ENCODE data around the gene OPN4. TPM values are rescaled to one million over a fixed set of nuclear protein-coding genes. Genes with fewer than 3 reads are reported as not detected.
"Not testable (repeated sequence)": the region's sequence is repeated elsewhere in the genome, so short reads cannot be mapped to it uniquely, and the experiment has no call there.

Gene OPN4, protein sequence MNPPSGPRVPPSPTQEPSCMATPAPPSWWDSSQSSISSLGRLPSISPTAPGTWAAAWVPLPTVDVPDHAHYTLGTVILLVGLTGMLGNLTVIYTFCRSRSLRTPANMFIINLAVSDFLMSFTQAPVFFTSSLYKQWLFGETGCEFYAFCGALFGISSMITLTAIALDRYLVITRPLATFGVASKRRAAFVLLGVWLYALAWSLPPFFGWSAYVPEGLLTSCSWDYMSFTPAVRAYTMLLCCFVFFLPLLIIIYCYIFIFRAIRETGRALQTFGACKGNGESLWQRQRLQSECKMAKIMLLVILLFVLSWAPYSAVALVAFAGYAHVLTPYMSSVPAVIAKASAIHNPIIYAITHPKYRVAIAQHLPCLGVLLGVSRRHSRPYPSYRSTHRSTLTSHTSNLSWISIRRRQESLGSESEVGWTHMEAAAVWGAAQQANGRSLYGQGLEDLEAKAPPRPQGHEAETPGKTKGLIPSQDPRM
- not detected for total RNA-seq

DNA sequence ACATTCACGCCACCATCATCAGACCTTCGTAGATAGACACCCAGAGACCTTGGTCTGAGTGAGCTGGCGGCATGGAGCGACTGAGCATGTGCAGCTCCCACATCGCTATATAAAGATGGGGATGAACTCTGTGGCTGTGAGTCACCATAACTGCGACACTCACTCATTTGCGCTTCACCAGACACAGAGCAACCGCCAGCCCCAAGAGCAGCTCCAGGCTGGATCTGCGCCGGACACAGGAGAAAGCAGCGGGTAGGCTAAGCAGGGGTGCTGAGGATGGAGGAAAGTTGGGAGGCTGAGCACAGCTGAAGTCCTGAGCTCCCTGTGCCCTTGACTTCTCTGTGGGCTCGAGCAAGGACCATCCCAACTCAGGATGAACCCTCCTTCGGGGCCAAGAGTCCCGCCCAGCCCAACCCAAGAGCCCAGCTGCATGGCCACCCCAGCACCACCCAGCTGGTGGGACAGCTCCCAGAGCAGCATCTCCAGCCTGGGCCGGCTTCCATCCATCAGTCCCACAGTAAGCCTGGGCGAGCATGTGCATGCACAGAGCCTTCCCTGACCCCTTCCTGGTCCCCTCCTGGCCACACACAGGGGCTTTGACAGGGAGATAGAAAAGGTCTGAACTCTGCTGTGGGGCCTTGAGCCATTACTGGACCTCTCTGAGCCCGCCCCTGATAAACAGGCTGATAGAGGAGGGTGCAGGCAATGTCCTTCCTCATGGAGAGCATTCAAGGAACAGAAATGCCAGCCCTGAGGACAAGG lies at the start of gene OPN4:
OPN4 (plus strand) TSS at position 137 of the 762 bp plus-strand sequence; CDS start at position 374, 237 bp downstream.
- H3K36me3 Mint-ChIP-seq: no peaks in the 10 kb centered on the region
- H3K27me3 Mint-ChIP-seq: no peaks in the 10 kb centered on the region
- CTCF ChIA-PET: no interaction called here
- no peak within 1 kb of the TSS for H3K4me3 Mint-ChIP-seq
- DNase-seq (no peak), ATAC-seq (no peak)
- no peak within 1 kb of the TSS for H3K27ac Mint-ChIP-seq
- no peaks in the 10 kb centered on the region for H3K4me1 Mint-ChIP-seq
- no peaks in the 10 kb centered on the region for H3K9me3 Mint-ChIP-seq (ENCODE audit: low read depth)

DNA sequence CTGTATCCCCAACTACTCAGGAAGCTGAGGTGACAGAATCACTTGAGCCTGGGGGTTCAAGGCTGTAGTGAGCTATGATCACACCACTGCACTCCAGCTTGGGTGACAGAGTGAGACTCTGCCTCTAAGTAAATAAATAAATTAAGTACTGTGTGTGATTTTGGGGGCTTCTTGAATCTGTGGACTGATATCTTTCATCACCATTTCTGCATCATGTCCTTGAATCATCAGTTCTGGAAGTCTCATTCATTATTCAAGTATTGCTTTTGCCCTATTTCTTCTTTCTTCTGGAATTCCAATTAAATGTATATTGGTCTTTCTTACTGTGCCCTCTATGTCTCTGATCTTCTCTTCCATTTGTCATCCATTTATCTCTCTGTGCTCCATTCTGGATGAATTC lies 46.7 kb upstream of the OPN4 start:
- Mint-ChIP-seq H3K27ac (no peak overlapping the region), H3K4me1 (no peaks in the 10 kb centered on the region), H3K4me3 (no peak overlapping the region), H3K9me3 (ENCODE audit: low read depth) (no peaks in the 10 kb centered on the region), H3K27me3 (peaks cover 20% of the 10 kb centered on the region), H3K36me3 (no peaks in the 10 kb centered on the region)
- CTCF ChIA-PET: no interaction called here
- DNase-seq (no peak), ATAC-seq (no peak)

DNA sequence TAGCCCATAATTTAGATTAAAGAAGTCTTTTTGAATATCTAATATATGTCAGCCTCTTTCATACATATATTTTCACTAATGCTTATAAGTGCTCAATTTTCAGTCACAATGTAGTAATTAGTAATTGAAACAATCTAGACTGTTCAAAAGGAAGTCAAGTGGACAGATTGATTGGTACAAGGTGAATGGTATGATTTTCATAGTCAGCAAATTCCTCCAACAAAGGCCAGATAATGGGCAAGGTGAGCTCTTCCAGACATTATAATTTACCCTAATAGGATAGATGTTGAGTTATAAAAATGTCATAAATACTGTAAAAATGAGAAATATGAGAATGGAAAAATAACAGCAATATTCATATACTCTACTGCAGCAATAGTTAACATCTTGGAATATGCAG lies 44.4 kb upstream of the OPN4 start:
- Mint-ChIP-seq H3K27ac (no peak overlapping the region), H3K36me3 (no peaks in the 10 kb centered on the region), H3K9me3 (ENCODE audit: low read depth) (no peaks in the 10 kb centered on the region), H3K4me3 (no peak overlapping the region), H3K4me1 (no peaks in the 10 kb centered on the region), H3K27me3 (peaks cover 16% of the 10 kb centered on the region)
- DNase-seq (no peak), ATAC-seq (no peak)
- CTCF ChIA-PET: no interaction called here

DNA sequence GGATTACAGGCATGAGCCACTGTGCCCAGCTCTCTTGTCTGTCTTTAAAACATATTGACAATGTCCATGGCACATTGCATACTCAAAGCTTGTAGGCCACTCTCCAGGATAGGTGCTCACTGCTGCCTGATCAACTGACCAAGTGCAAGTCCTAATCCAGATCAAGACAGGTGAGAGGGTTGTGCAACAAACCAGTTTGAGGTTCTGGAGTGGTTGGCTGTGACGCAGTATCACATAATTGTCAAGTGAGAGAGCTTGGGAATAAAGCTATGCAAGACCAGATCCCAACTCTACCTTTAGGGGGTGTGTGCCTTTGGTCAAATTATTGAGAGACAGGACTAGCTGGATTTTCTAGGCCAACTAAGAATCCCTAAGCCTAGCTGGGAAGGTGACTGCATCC lies 43.0 kb upstream of the OPN4 start:
- CTCF ChIA-PET: interaction anchor here (1.4 kb wide), 1 partner anchor 26 kb away, joined by 4 read pairs; no protein-coding TSS in a partner anchor
- H3K9me3 Mint-ChIP-seq (ENCODE audit: low read depth): peaks cover 2% of the 10 kb centered on the region
- no peaks in the 10 kb centered on the region for H3K36me3 Mint-ChIP-seq
- H3K4me3 Mint-ChIP-seq: no peak overlapping the region
- H3K4me1 Mint-ChIP-seq: no peaks in the 10 kb centered on the region
- H3K27me3 Mint-ChIP-seq: peaks cover 16% of the 10 kb centered on the region
- DNase-seq (no peak), ATAC-seq (no peak)
- no peak overlapping the region for H3K27ac Mint-ChIP-seq

DNA sequence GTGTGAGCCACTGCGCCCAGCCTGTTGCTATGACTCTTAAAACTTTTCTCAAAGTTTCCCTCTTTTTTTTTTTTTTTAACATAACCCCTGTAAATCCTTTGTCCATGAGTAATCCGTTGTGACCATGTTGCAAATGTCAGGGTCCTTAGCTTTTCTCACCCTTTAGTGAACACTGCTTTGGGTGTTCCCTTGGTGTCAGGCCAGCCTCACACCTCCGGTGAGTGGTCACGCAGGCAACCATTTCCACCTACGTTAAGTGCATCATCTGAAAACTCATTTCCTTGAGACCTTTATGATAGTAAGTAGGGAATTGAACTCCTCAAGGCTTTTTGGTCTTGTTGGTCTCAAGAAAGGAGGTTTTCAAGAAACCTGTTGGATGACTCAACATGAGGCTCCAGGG lies 41.3 kb upstream of the OPN4 start:
- Mint-ChIP-seq H3K4me1 (no peaks in the 10 kb centered on the region), H3K4me3 (no peak overlapping the region), H3K9me3 (ENCODE audit: low read depth) (peaks cover 4% of the 10 kb centered on the region), H3K27ac (no peak overlapping the region), H3K36me3 (peaks cover 1% of the 10 kb centered on the region), H3K27me3 (peaks cover 12% of the 10 kb centered on the region)
- DNase-seq: no peak
- CTCF ChIA-PET: no interaction called here
- no peak for ATAC-seq

DNA sequence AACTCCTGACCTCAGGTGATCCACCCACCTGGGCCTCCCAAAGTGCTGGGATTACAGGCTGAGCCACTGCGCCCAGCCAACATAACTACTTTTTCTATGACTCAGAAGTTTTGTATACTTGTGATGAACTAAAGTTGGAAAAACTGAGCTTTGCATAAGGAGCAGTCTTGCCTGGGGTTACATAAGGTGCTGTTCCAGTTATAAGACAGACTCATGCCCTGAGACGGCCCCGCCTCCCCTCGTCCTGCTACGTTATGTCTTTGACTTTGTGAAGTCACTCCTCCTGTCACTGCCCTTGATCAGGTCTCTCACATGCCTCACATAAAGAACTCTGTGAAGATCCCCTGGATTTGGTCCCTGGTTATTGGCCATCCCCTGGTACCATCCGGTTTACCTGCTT lies 40.4 kb upstream of the OPN4 start:
- H3K9me3 Mint-ChIP-seq (ENCODE audit: low read depth): peaks cover 4% of the 10 kb centered on the region
- no peaks in the 10 kb centered on the region for H3K4me1 Mint-ChIP-seq
- no peak for ATAC-seq
- H3K27me3 Mint-ChIP-seq: peaks cover 5% of the 10 kb centered on the region
- no peak for DNase-seq
- H3K27ac Mint-ChIP-seq: no peak overlapping the region
- peaks cover 1% of the 10 kb centered on the region for H3K36me3 Mint-ChIP-seq
- H3K4me3 Mint-ChIP-seq: no peak overlapping the region
- CTCF ChIA-PET: no interaction called here

DNA sequence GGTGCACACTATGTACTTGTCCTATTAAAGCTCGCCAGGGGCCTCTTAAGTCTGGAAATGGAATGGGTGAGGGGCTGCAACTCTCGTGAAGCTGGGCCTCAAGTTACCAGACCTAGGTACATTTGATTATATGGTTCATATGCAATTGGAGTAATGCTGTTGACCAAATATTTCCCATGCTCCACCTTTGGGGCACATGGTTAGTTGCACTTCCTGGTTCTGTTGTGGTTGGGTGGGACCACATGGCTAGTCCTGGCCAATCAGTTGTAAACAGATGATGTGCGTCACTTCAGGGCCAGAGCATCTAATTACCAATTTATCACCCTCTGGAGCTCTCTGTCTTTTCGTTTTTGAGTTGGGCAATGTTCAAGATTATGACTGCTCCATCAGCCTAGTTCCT lies 39.5 kb upstream of the OPN4 start:
- DNase-seq: no peak
- Mint-ChIP-seq H3K4me1 (no peaks in the 10 kb centered on the region), H3K36me3 (peaks cover 1% of the 10 kb centered on the region), H3K27me3 (peaks cover 3% of the 10 kb centered on the region), H3K9me3 (ENCODE audit: low read depth) (peaks cover 4% of the 10 kb centered on the region), H3K4me3 (no peak overlapping the region), H3K27ac (no peak overlapping the region)
- CTCF ChIA-PET: no interaction called here
- no peak for ATAC-seq

DNA sequence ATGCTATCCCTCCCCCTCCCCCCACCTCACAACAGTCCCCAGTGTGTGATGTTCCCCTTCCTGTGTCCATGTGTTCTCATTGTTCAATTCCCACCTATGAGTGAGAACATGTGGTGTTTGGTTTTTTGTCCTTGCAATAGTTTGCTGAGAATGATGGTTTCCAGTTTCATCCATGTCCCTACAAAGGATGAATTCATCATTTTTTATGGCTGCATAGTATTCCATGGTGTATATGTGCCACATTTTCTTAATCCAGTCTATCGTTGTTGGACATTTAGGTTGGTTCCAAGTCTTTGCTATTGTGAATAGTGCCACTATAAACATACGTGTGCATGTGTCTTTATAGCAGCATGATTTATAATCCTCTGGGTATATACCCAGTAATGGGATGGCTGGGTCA lies 37.1 kb upstream of the OPN4 start:
- ATAC-seq; DNase-seq; H3K4me3 Mint-ChIP-seq; H3K9me3 Mint-ChIP-seq (ENCODE audit: low read depth); H3K27ac Mint-ChIP-seq; H3K4me1 Mint-ChIP-seq; CTCF ChIA-PET; H3K27me3 Mint-ChIP-seq; H3K36me3 Mint-ChIP-seq: not testable (repeated sequence)

DNA sequence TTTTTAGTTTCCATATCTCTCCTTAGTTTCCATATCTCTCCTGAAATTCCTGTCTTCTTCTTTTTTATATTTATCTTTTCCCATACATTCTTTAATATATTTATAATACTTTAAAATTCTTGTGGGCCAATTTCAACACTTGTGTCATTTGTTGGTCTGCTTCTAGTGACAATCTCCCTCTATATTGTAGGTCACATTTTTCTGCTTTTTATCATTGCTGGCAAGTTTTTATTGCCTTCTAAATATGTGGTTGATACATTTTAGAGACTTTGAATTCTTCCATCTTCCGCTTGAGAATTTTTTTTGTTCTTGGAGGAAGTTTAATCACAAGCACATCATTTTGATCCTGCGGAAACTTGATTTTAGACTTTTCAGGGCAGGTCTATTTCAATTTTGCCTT lies 26.0 kb upstream of the OPN4 start:
- DNase-seq (no peak), ATAC-seq (no peak)
- H3K4me1 Mint-ChIP-seq: no peaks in the 10 kb centered on the region
- peaks cover 57% of the 10 kb centered on the region for H3K27me3 Mint-ChIP-seq
- H3K4me3 Mint-ChIP-seq: no peak overlapping the region
- no peak overlapping the region for H3K27ac Mint-ChIP-seq
- CTCF ChIA-PET: no interaction called here
- no peaks in the 10 kb centered on the region for H3K9me3 Mint-ChIP-seq (ENCODE audit: low read depth)
- no peaks in the 10 kb centered on the region for H3K36me3 Mint-ChIP-seq

DNA sequence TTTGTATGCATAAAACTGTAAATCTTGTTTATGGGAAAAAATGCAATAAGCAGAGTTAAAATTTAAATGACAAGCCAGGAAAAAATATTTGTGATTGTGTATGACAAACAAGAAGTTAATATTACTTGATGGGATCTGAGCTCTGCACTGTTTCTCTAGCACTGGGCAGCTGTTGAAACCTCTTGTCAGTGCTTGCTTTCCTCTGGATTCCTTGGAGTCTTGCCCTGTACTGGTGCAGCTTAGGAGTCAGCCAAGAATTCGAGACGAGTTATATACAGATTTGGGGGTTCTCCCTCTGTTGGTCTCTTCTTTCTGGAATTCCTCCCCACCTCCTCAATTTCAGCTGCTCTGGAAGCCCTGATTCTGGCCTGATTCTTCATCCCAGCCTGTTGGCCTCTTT lies 24.3 kb upstream of the OPN4 start:
- ATAC-seq: no peak
- DNase-seq: no peak
- CTCF ChIA-PET: no interaction called here
- H3K4me1 Mint-ChIP-seq: no peaks in the 10 kb centered on the region
- H3K27me3 Mint-ChIP-seq: peaks cover 67% of the 10 kb centered on the region
- no peaks in the 10 kb centered on the region for H3K9me3 Mint-ChIP-seq (ENCODE audit: low read depth)
- no peak overlapping the region for H3K27ac Mint-ChIP-seq
- H3K4me3 Mint-ChIP-seq: no peak overlapping the region
- no peaks in the 10 kb centered on the region for H3K36me3 Mint-ChIP-seq

DNA sequence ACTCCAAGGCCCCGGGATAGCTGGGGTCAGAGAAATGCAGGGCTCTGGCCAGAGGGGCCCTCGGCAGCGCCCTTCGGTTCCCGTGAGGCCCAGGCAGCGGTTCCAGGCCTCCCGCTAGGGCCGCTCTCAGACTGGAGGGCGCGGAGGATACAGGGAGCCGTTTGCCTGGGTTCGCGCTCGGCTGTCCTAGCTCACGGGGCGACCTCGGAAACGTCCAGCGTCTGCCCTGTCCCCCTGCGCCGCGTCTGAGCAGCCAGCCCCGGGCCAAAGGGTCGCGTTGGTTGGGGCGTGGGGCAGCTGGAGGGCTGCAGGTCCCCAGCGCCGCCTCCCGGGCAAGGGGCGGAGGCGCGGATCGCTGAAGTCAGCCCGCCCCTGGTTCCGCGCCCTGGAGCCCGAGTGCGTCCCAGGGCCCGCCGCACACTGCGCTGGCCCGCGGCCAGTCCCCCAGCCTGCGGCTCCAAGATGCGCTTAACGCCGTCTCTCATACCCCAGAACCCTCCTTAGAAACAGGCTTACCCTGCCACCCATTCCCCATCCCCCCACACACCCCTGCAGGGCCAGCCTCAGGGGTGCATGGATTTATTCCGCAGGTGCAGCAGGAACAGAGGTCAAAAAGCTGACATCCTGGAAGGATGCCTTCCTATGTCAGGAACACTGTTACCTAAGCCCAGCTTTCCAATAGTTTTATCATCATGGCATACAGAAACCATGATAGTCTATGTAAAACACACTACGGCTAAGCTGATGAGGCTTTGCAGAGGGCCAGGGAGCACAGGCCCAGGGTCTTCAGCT lies 22.1 kb upstream of the OPN4 start:
- H3K4me1 Mint-ChIP-seq: no peaks in the 10 kb centered on the region
- DNase-seq (no peak), ATAC-seq (no peak)
- CTCF ChIA-PET: no interaction called here
- H3K9me3 Mint-ChIP-seq (ENCODE audit: low read depth): no peaks in the 10 kb centered on the region
- no peak overlapping the region for H3K4me3 Mint-ChIP-seq
- no peaks in the 10 kb centered on the region for H3K36me3 Mint-ChIP-seq
- H3K27me3 Mint-ChIP-seq: peaks cover 75% of the 10 kb centered on the region
- H3K27ac Mint-ChIP-seq: no peak overlapping the region

DNA sequence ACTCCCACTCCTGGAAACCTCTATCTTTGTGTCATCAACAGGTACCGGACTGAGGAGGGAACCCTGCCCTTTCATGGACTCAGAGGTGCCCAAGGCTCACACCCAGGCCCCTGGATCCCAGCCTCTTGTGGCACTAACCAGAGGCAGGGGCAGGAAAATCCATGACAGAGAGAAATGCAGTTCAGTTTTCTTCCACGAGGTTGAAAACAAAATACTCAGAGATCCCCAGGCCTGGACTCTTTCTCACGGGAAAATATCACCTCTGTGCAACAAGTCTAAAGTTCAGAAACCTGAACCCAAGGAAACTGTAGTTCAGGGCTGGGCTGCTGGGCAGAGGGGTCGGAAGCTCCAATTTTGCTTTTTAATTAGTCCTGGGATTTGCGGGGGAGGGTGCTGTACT lies 21.4 kb upstream of the OPN4 start:
- Mint-ChIP-seq H3K27ac (no peak overlapping the region), H3K27me3 (peaks cover 72% of the 10 kb centered on the region), H3K4me1 (no peaks in the 10 kb centered on the region), H3K36me3 (no peaks in the 10 kb centered on the region), H3K9me3 (ENCODE audit: low read depth) (no peaks in the 10 kb centered on the region), H3K4me3 (no peak overlapping the region)
- DNase-seq (no peak), ATAC-seq (no peak)
- CTCF ChIA-PET: no interaction called here

DNA sequence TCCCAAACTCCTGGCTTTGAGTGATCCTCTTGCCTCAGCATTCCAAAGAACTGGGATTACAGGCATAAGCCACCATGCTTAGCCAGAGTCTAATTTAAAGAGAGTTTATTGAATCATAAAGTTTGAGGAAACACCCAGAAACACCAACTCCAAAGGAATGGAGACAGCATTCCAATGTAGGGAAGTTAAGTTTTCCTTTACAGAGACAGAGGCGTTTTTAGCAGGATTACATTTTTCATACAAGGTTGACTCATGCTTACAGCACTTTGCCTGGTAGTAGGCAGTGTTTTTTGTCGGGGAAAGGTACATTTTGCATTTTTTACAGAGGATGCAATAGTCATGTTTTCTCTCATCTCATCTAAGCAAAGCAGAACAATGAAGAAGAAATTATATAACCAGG lies 18.9 kb upstream of the OPN4 start:
- no peaks in the 10 kb centered on the region for H3K36me3 Mint-ChIP-seq
- H3K4me1 Mint-ChIP-seq: no peaks in the 10 kb centered on the region
- CTCF ChIA-PET: no interaction called here
- no peak overlapping the region for H3K4me3 Mint-ChIP-seq
- peaks cover 77% of the 10 kb centered on the region for H3K27me3 Mint-ChIP-seq
- no peak for ATAC-seq
- no peaks in the 10 kb centered on the region for H3K9me3 Mint-ChIP-seq (ENCODE audit: low read depth)
- no peak for DNase-seq
- H3K27ac Mint-ChIP-seq: no peak overlapping the region

Measured in activated CD8-positive, alpha-beta memory T cell treated with anti-CD3 and anti-CD28 coated beads, Interleukin-2, amount 10 ng/mL, durations not matched to agents 7 days and 5 days (primary cell).